Osteoblast (primary cell): Measurements from ENCODE around the gene SMAD4. TPM values are rescaled to one million over a fixed set of nuclear protein-coding genes. Genes with fewer than 3 reads are reported as not detected.
A peak's percentile ranks its signal among the peaks of the same experiment; 100 is the strongest.

Experiments used
- DNase-seq: peaks from one replicate; pipeline ENCODE4 v3.0.0; 2011; ENCODE audit warnings: low spot score, mixed read lengths; ENCODE audit not compliant: insufficient read length; ENCODE audit errors: missing footprints
- H2AFZ ChIP-seq: 2 replicates; pipeline ENCODE4 v1.6.0; 2011; ENCODE audit warnings: mild to moderate bottlenecking, low read length
- H3K27ac ChIP-seq: 2 replicates; pipeline ENCODE4 v1.5.1; 2011; ENCODE audit warnings: mild to moderate bottlenecking, low read depth, low read length, moderate library complexity
- H3K27me3 ChIP-seq: 2 replicates; pipeline ENCODE4 v1.6.0; 2012; ENCODE audit warnings: mild to moderate bottlenecking, control low read depth, inconsistent platforms, low read length, moderate library complexity; ENCODE audit not compliant: insufficient read depth
- H3K36me3 ChIP-seq: 2 replicates; pipeline ENCODE4 v1.5.1; 2011; ENCODE audit warnings: mild to moderate bottlenecking, low read length, control low read depth, moderate library complexity; ENCODE audit not compliant: insufficient read depth
- H3K4me1 ChIP-seq: 2 replicates; pipeline ENCODE4 v1.5.1; 2011; ENCODE audit warnings: mild to moderate bottlenecking, low read length, control low read depth, moderate library complexity; ENCODE audit not compliant: insufficient read depth
- H3K4me2 ChIP-seq: 2 replicates; pipeline ENCODE4 v1.6.0; 2011; ENCODE audit warnings: mild to moderate bottlenecking, low read length; ENCODE audit not compliant: insufficient read depth
- H3K4me3 ChIP-seq: fragments of 200-600 bp; sonication (generic); 3 replicates; pipeline ENCODE4 v1.5.1; 2012; ENCODE audit warnings: mild to moderate bottlenecking, low read length, inconsistent platforms; ENCODE audit not compliant: insufficient read depth
- H3K79me2 ChIP-seq: 2 replicates; pipeline ENCODE4 v1.6.0; 2012; ENCODE audit warnings: mild to moderate bottlenecking, low read length, control low read depth, inconsistent platforms; ENCODE audit not compliant: insufficient read depth
- H3K9me3 ChIP-seq: 2 replicates; pipeline ENCODE4 v1.5.1; 2011; ENCODE audit warnings: low read depth, low read length, control low read depth
- H4K20me1 ChIP-seq: 2 replicates; pipeline ENCODE4 v1.6.0; 2012; ENCODE audit warnings: mild to moderate bottlenecking, low read length, control low read depth; ENCODE audit not compliant: insufficient read depth
- total RNA-seq: library from RNA; depleted of rRNA; stranded (reverse); fragments of >200 nt; gene quantifications from 2 replicates; pipeline ENCODE4 v1.2.3, GENCODE V29; 2012
- TF ChIP-seq, protein P1 (sequence below): IDR thresholded peaks from 2 replicates; pipeline ENCODE4 v1.5.1; 2011; ENCODE audit warnings: mild to moderate bottlenecking, low read depth, low read length, moderate library complexity; ENCODE audit errors: extremely low read depth

Gene SMAD4
- total RNA-seq, 1 donor = 121 TPM

- Histone ChIP-seq H3K4me2 (no peak overlapping the region), H3K9me3 (no peaks in the 10 kb centered on the region), H3K79me2 (no peaks in the 10 kb centered on the region), H2AFZ (no peak overlapping the region), H3K27me3 (no peaks in the 10 kb centered on the region), H3K36me3 (no peaks in the 10 kb centered on the region), H3K4me1 (no peaks in the 10 kb centered on the region), H4K20me1 (no peaks in the 10 kb centered on the region), H3K4me3 (no peak overlapping the region), H3K27ac (no peak overlapping the region)
- peak; percentile 42 for DNase-seq
- TF ChIP-seq, protein P1, sequence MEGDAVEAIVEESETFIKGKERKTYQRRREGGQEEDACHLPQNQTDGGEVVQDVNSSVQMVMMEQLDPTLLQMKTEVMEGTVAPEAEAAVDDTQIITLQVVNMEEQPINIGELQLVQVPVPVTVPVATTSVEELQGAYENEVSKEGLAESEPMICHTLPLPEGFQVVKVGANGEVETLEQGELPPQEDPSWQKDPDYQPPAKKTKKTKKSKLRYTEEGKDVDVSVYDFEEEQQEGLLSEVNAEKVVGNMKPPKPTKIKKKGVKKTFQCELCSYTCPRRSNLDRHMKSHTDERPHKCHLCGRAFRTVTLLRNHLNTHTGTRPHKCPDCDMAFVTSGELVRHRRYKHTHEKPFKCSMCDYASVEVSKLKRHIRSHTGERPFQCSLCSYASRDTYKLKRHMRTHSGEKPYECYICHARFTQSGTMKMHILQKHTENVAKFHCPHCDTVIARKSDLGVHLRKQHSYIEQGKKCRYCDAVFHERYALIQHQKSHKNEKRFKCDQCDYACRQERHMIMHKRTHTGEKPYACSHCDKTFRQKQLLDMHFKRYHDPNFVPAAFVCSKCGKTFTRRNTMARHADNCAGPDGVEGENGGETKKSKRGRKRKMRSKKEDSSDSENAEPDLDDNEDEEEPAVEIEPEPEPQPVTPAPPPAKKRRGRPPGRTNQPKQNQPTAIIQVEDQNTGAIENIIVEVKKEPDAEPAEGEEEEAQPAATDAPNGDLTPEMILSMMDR = no peak
Measured at GRCh38 chr18:51123046-51123395, 93.0 kb downstream of the SMAD4 start.

DNA sequence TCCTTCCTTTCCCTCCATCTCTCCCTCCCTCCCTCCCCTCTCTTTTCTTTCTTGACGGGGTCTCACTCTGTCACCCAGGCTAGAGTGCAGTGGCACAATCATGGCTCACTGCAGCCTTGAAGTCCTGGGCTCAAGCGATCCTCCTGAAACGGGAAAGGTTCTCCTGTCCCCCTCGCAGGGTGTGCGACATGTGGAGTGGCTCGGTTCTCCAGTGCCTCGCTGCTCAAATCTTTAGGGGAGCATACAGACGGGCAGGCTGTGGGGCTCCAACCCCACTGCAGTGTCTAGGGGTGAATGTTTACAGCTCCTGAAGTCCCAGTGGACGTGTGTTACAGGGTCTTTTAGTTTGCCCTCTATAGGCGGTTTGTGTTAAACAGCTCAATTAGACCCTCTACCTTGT lies 93.5 kb downstream of the SMAD4 start:
- no peaks in the 10 kb centered on the region for H4K20me1 ChIP-seq
- H2AFZ ChIP-seq = no peak overlapping the region
- no peak overlapping the region for H3K27ac ChIP-seq
- H3K4me1 ChIP-seq = no peaks in the 10 kb centered on the region
- no peaks in the 10 kb centered on the region for H3K79me2 ChIP-seq
- H3K4me3 ChIP-seq = no peak overlapping the region
- no peak for DNase-seq
- no peaks in the 10 kb centered on the region for H3K9me3 ChIP-seq
- TF ChIP-seq, protein P1 = no peak
- no peak overlapping the region for H3K4me2 ChIP-seq
- H3K27me3 ChIP-seq = no peaks in the 10 kb centered on the region
- no peaks in the 10 kb centered on the region for H3K36me3 ChIP-seq

GRCh38 chr18:51123936-51124486 lies 94.0 kb downstream of the SMAD4 start:
- H3K27me3 ChIP-seq = no peaks in the 10 kb centered on the region
- no peaks in the 10 kb centered on the region for H3K79me2 ChIP-seq
- DNase-seq = no peak
- H3K4me1 ChIP-seq = no peaks in the 10 kb centered on the region
- H3K27ac ChIP-seq = no peak overlapping the region
- H3K4me2 ChIP-seq = no peak overlapping the region
- TF ChIP-seq, protein P1 = no peak
- H3K36me3 ChIP-seq = no peaks in the 10 kb centered on the region
- H2AFZ ChIP-seq = no peak overlapping the region
- H3K4me3 ChIP-seq = no peak overlapping the region
- no peaks in the 10 kb centered on the region for H3K9me3 ChIP-seq
- H4K20me1 ChIP-seq = no peaks in the 10 kb centered on the region

- TF ChIP-seq, protein P1 = no peak
Measured at GRCh38 chr18:51125976-51126375, 96.0 kb downstream of the SMAD4 start.

More at GRCh38 chr18:51125976-51126375, 96.0 kb downstream of the SMAD4 start:
- Histone ChIP-seq H4K20me1 (no peaks in the 10 kb centered on the region), H3K27ac (no peak overlapping the region), H3K4me1 (no peaks in the 10 kb centered on the region), H3K36me3 (no peaks in the 10 kb centered on the region), H3K79me2 (no peaks in the 10 kb centered on the region), H3K9me3 (no peaks in the 10 kb centered on the region), H2AFZ (no peak overlapping the region), H3K4me3 (no peak overlapping the region), H3K4me2 (no peak overlapping the region), H3K27me3 (no peaks in the 10 kb centered on the region)
- no peak for DNase-seq
